ENCODE results near the gene NTN3.

Gene NTN3

DNA sequence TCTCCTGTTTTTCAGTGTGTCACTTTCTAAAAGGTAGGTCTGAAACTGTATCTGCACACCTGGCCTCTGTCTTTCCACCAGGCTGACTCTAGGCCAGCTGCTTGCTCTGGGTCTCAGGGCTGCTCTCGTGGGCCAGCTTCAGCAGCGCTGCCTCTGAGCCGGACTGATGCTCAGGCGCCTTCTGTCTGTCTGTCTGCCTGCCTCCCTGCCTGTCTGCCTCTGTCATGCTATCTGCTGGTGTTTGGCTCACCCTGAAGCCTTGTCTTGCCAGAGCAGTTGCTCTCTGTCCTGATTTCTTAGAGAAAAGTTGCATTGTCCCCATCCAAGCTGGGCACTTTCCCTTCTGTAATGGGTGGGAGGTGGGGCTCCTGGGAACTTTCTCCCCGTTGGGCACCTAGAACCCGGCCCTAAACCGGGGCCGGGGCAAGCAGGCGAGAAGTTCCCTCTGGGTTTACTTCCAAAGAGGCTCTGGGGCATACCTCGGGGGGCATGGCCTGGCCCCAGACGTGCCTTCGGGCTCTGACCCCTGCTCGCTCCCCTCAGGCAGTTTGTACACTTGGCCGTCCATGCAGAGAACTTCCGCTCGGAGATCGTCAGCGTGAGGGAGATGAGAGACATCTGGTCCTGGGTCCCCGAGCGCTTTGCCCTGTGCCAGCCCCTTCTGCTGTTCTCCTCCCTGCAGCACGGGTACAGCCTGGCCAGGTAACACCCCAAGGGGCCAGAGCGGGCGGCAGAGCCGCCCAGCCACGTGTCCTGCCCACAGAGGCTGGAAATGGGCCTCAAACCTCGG is 26.8 kb downstream of the NTN3 start:
- DNase-seq: no peak

DNA sequence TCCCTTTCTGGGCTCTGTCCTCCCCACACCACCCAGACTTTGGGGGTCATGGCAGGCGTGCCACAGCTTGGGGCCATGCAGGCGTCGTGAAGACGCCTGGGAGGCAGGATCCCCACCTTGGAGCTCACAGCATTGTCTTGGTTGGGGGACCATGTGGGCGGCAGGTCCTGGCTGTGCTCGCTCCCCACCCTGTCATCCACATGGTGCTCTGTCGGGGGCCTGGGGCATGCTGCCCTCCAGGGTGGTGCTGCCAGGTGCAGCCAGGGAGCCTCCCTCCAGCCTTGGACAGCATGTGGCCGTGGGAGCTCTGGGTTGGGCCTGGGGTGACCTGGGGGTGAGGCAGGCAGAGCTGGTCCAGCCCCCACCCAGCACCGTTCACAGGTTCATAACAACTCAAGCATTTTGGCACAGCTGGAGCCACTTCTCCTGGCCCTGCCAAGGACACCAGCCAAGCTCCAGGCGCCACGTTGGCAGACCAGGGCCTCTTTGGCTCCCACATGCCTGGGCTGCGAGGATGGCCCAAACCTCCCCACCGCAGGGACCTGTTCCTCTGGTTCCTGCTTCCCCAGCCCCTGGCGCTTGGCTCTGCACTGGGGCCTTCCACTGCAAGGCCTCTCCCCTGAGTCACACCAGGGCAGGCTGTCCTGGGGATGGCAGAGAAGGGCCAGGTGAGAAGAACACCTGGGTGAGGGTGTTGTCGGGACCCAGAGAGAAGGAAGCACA is 27.6 kb downstream of the NTN3 start:
- no peak for DNase-seq

DNA sequence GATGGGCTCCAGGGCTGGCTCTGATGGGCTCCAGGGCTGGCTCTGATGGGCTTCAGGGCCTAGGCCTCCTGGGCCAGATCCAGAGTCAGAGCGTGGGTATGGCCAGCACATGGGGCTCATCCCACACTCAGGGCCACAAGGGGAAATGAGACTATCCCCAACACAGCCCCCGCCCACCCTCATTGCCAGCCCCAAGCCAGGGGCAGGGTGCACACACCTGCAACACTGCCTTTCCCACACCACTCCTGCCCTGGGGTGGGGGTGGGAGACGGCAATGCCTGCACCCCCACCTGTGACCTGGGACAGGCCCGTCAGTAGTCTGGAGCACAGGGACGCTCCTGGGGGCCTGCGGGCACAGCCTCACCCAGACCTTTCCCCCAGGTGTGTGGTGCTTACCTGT is 28.4 kb downstream of the NTN3 start:
- no peak for DNase-seq

DNA sequence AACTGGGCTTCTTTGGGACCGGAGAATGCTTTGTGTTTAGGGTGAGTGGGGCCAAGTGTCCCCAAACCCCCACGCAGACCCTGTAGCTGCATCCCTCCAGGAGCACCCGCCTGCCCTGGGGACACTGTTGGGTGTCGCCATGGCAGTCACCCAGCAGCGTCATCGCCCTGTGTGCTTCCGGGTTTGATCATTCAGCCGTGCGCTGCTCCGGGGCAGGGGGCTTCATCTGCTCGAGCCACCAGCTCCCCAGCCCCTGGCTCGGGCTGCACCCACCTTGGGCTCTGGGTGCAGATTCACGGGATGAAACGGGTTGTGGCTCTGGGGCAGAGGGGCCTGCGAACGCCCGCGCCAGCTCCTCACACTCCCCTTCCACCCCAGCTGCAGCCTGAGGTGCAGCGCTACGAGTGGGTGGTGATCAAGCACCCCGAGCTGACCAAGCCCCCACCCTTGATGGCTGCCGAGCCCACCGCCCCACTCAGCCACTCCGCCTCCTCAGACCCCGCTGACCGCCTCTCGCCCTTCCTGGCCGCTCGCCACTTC is 28.9 kb downstream of the NTN3 start:
- DNase-seq: no peak

DNA sequence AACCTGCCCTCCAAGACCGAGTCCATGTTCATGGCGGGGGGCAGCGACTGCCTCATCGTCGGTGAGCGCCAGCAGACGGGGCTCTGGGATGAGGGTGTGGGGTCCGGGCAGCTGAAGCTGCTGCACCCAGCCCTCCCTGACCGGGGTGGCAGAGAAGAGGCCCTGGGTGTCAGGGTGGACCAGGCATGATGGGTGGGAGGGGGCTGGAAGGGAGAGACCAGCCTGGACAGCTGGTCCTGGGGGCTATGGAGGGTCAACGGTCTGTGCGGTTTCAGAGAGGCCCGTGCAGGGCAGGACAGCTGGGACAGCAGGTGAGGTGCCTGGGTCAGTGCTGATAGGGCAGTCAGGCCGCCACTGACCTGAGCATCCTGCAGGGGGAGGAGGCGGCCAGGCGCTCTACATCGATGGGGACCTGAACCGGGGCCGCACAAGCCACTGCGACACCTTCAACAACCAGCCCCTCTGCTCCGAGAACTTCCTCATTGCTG is 29.4 kb downstream of the NTN3 start:
- no peak for DNase-seq

DNA sequence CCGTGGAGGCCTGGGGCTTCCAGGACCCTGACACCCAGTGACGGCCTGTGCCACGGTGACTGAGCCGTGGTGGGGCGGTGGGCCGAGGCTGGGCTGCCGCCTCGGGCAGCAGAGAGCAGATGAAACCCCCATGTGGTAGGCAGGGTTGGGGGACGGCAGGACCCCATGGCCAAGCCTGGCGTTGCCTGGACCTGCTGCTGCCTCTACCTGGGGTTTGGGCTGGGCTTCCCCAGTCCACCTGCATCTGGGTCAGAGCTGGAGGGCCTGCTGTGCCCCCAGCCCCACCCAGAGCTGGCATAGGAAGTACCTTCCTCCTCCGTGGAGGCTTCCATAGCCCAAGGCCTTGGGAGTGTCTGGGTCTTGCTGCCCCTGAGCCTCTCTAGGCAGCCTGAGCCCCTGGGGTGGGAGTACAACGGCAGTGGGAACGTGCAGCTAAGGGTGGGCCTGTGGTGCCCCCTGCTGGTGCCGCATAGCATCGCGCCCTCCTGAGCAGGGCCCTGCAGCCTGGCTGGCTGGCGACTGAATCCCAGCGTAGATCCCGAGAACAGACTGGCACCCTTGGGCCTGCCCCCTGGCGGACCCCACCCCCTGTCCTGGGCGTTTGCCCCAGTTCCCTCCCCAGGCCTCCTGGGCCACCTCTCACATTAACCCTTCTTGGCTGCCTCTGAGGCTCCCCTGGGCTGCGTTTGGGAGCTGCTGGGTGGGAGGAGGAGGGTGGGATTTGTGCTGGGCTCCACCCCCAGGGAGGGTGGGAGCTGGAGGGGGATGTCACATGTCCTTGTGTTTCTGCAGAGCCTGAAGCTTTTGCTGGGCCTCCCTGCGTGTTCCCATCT is 30.0 kb downstream of the NTN3 start:
- DNase-seq: peak; percentile 57 to 61

DNA sequence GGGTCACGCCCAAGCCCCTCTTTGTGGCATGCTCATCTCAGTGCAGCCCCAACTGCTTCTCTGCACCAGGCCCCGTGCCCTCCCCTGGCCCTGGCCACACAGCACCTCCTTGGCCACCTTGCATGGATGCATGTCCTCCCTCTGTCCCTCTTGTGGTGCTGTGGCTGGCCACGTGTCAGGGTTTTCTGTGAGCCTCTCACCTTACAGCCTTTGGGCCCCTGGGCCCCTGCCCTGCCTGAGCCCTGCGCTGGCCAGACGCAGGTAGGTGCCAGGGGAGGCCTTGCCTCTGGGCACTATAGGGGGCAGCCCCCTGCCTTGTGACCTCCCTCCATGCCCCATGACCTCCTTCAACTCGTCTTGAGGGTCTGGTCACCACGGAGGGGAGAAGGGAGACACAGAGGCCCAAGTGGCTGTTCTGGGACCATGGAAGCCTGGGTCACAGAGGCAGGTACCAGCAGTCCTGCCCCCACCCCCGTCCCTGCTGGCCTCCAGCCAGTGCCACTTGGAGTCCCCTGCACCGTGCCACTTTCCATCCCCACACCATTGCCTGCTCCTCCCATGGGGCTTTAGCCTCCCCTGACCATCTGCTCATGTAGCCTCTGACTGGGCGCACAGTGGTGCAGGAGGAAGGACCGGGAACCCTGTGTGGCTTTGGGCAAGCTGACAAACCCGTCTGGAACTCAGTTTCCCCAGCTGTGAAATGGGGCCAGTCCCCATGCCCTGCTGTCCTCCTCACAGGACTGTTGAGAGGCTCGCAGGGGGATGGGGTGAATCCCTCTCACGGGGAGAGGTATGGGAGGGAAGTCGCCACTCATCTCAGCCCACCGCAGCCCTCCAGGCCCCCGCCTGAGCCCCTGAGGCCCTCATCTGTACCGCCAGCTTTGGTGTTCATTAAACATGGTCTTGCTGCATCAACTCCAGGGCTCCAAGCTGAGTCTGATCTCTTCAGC is 31.1 kb downstream of the NTN3 start:
- DNase-seq: no peak

DNA sequence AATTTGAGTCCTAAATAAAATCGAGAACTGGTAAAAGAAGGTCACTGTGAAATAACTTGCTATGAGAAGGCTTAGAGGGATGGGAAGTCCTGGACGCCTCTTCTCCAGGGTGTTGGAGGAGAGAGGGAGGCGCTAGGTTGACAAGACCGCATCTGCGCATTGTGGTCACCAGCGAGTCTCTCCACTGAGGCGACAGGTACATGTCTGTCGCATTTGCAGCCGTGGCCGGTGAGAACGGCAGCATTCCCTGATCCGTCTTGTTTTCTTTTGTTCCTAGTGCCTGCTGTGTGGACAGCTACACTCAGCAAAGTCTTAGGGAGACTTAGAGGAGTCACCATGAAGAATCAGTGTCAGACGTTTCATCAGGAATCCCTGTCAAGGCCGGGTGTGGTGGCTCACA is 34.6 kb downstream of the NTN3 start:
- DNase-seq: no peak

DNA sequence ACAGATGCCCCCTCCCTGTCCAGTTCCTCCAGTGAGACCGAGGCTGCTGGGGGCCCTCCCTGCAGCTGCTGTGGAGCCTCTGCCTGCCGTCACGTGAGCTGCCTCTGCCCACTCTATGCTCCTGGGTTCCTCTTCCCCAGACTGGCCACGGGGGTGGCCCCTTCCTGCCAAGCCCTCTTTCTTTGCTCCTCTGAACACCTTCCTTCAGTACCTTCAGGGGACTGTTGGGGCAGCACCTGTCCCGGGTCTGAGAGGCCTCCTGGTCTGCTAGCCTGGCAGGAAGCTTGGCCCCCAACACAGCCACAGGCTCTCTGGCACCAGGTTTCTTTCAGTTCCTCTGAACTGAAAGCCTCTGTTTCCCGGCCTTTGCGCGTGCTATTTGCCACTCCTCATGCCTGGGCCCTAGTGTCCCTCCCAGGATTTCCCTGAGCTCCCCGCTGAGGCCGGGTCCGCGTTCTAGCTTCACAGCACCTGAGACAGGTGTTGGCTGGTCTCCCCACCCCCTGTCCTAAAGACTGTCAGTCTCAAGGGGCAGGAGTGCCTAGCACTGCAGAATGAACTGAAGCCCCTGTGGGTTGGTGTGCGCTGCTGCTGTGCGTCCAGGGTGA is 36.1 kb downstream of the NTN3 start:
- DNase-seq: peak in 1 of 2 donors; percentile 8

DNA sequence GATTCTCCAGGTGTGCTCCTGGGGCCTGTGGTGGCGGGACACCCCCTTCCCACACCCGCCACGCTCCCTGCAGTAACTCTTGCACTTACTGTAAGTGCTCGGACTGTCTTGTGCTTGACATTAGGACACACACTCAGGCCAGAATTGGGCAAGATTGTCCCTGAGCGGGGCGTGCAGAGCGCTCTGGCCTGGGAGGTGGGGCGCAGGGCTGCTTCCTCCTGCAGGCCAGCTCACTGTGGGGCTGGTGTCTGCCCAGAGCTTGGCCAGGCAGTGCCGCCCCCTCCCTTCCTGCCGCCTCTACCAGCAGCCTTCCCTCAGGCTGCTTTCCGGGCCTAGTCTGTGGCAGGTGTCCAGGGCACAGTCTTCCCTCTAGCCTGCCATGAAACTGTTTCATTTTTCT is 36.6 kb downstream of the NTN3 start:
- peak in 1 of 2 donors; percentile 41 for DNase-seq

DNA sequence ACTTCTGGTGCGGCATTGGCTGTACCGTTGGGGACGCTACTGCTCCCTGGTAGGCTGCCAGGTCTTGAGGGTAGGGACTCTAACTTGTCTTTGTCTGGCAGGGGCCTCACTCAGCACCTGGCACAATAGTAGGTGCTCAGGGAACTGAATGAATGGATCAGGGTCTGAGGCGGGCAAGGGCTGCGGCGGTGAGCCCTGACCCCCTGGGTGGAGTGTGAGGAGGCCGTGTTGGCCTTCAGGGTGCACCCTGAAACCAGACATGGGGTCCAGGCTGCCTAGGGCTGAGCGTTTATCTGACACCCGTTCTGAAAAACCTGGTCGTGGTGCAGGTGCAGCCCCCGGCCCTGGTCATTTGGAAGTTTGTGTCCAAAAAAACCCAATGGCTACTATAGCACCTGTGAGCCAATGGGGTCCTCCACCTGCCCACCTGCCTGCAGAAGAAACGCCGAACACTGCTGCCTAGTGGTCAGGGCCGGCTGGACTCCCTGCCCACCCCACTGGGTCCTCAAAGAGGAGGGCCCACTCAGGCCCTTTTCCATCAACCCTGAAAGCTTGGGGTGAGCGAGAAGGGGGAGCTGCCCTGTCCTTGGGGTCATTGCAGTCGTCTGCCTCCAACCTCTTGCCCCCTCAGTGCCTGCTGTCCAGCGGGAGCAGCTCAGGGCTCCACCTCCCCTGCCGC is 37.8 kb downstream of the NTN3 start:
- no peak for DNase-seq

DNA sequence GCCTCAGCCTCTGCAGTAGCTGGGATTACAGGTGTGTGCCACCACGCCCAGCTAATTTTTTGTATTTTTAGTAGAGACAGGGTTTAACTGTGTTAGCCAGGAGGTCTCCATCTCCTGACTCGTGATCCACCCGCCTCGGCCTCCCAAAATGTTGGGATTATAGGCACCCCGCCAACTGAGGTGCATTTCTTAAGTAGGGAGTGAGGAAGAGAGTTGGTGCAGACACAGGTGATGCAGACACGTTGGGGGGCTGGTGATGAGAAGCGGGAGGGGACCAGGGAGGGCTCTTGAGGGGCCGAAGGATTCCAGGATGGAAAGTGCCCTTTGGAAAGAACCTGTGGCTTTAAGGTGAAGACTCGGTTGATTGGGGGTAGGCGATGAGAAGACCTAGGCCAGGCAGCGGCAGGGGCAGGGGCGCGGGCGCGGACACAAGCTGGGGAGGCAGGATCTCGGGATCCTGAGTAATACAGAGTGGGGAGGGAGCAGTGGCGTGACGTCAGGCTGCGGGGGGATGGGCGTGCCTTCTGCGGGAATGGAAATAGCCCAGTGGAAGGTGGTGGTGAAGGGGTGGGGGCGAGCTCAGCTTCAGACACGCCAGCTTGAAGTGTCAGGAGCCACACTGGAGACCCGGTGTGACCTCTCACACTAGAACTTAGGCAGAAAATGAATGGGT is 40.2 kb downstream of the NTN3 start:
- no peak for DNase-seq

DNA sequence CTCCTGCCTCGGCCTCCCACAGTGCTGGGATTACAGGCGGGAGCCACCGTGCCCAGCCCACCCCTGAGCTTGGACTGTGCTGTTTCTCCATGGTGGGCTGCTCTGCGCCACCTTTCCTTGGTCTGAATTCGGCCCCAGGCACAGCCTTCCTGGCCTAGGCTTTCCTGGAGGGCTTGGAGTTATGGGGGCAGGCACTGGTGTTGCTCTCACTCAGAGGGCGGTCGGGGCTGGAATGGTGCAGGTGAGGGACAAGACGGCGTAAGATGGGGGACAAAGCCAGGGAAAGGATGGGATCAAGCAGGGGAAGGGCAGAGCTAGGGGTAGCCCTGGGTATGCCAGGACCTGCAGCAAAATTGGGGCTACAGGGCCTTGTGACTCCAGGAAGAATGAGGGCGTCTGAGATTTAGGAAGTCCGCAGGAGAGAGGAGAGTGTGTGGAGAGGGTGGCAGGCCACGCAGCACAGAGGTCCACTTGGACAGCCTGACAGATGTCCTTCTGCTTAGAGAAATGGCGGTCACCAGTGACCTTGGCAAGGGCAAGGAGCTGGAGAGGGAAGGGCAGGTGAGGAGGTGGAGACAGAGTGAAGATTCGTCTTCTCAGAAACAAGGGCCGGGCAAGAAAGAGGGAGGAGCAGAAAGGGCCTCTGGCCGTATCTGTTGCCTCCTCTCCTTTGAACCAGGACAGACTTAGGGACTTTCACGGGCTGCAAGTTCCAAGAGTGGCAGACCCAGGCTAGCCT is 41.1 kb downstream of the NTN3 start:
- DNase-seq: no peak

DNA sequence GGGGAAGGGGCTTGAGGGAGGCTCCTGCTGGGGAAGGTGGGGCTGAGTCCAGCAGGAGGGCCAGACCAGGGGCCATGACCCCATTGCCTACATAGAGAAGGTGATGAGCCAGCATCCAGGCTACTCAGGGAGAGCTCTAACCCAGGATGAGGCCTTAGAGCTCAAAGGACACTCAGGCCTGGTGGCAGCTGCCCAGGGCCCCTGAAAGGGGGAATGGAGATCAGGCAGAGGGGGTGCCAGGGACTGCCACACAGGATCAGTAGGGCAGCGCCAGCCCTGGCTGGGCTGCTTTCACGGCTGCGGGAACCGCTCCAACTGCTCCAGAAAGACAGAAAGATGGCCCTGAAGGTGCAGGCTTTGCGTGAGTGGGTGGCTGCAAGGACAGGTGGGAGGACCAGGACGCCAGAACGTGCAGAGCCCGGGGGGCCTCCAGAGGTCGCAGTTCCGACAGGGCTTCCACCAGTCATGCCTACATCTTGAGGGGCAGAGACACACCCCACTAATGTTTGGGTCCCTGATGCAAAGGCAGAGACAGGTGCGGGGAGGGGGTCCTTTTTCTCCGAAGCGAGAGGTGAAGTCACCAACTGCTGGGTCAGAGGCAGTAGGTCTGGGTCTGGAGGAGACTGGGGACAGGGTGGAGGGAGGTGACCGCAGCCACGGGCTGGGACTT is 41.8 kb downstream of the NTN3 start:
- no peak for DNase-seq

DNA sequence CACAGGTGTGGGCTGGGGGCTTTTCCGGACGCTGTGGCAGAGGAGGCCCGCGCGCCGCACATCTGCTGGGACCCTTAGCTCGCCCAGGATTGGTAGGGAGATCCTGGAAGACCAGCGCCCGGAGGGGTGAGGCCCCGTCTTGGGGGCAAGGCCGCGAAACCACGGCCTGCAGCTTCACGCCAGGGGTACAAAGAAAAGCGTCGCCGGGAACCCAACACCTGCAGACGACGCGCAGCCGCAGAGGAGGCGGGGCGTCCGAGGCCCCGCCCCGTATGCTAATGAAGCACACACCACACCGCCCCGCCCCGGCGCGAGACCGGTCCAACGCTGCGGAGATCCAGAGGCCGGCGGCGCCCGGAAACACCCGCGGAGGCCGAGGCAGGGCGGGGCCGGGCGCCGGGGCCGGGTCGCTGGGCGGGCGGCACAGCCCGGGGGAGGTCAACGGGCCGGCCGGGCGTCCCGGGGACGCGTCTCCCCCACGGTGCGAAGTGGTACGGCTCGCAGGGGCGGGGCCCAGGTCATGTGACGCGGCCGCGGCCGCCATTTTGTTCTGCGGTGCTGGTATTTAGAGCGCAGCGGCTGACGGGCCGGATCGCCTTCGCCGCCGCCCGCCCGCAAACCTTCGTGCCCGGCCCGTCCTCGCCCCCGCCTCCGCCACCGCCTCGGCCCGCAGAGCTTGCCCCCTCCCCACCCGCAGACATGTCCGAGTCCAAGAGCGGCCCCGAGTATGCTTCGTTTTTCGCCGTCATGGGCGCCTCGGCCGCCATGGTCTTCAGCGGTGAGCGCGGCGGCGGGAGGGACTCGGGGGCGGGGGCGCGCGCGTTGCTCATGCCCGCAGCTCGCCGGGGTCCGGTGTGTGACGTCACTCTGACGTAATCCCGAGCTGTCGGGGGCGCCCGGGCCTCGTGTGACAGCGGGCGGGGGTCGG is 42.6 kb downstream of the NTN3 start, which contains the start of gene ATP6V0C:
Gene ATP6V0C, plus strand, starts transcription at position 548 of the 928 bp plus-strand sequence. Its CDS starts 152 bp downstream, at position 700.
- peak; percentile 61 to 88 for DNase-seq

DNA sequence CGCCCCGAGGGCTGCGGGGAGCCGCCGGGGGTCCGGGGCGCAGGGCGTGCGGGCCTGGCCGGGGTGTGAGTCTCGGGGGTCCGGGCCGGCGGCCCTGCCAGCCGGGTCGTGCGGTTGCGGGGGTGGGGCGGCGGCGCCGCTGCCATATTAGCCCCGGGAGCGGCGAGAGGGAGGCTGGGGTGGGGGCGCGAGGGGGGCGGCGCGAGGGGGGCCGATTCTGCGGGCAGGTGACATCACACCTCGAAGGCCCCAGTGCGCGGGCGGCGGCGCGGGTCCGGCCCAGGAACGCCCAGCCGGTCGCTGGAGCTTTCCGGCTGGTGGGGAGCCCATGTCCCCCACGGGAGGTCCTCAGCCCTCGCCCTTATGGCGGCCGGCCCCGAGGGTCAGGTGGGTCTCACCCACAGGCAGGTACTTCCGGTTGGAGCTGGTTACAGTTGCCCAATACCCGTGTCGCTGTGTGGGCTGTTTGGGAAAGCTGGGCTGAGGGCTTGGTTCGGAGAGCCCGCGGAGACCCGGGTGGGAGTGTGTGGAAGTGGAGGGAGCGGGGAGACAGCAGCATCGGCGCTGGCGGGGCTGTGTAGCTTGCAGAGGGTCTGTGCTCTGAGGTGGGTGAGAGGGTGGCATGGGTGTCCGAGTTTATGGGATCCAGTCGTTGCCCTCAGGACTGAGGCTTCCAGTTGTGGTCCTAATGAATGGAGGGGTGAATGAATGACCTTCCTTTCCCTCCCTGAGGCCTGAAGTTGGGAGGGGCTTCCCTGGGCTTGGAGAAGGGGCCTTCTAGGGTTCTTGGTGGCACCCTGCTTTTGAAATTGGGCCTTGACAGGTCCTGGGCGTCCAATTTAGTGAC is 43.5 kb downstream of the NTN3 start:
- DNase-seq: no peak

All from bone marrow (tissue), 2 donors.